Anterior cingulate cortex (tissue), 58 donors: ENCODE data around the gene BTBD9.
A peak's percentile ranks its signal among the peaks of the same experiment; 100 is the strongest.

Source experiments
- DNase-seq, 58 donors: peaks; one replicate each; lab custom pipeline; 2025; lab: John Stamatoyannopoulos, UW

The BTBD9 gene

GRCh38 chr6:38271081-38271480 is 368.6 kb downstream of the BTBD9 start:
- no peak for DNase-seq

DNA sequence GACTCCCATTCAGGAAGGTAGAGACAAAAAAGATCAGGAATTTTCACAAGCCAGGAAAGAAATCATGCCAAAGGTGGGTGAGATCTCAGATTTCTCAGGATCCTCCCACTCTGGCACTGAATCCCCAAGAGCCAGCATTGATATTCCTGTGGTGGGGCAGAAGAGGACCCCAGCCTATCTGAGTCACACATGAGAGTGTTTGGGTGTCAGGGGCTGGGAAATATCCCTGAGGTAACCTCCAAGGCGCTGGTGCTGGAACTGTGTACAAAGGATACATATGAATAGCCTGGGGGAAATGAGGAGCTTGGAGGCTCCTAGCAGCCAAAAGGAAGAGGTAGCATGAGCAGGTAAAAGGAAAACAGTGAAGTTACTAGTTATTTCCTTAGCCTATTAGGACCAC is 369.4 kb downstream of the BTBD9 start:
- DNase-seq, result no peak

- DNase-seq, result no peak
Observed at GRCh38 chr6:38269461-38270172, 370.1 kb downstream of the BTBD9 start.

DNA sequence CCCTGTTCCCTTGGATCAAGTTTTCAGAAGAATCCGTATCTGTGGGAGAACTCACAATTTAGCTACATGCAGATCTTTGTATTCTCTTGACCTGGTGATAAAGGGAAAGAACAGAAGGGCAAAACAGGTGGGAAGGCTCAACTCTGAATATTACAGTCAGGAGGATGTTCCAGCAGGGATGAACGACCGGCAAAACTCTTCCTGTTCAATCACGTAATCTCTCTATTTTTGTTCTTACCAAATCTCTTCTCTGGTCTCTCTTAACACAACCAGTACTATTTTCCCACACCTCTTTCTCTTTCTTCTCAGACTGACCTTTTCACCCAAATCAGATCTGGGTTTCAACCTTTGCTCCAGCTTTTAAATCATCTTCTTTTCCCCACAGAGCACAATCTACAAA is 371.4 kb downstream of the BTBD9 start:
- DNase-seq, result no peak

GRCh38 chr6:38266921-38267354 is 372.8 kb downstream of the BTBD9 start:
- no peak for DNase-seq

DNA sequence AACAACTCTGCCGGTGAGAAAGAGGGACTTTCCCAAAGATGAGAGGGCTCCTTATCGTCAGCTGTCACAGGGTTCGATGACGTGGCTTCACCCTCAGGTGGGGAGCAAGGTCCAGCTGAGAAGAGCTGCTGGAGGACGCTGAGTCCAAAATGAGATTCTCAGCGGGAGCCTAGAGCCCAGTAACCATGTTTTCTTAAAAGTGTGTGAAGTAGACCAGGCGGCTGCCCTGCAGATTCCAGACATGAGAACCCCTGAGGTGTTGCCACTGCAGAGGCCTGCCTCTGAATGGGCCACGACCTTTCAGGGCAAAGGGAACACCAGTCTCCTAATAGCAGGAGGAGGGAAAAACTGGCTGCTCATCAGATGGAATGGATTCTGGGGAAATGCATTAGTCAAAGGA is 375.1 kb downstream of the BTBD9 start:
- no peak for DNase-seq

- DNase-seq, result no peak
Observed at GRCh38 chr6:38262609-38263008, 377.1 kb downstream of the BTBD9 start.

GRCh38 chr6:38262026-38262425 is 377.7 kb downstream of the BTBD9 start:
- no peak for DNase-seq

- peak in 1 of 58 donors; percentile 26 for DNase-seq
Observed at GRCh38 chr6:38261626-38262025, 378.1 kb downstream of the BTBD9 start.

GRCh38 chr6:38259736-38260135 is 380.0 kb downstream of the BTBD9 start:
- DNase-seq, result no peak

GRCh38 chr6:38248500-38249234 is 391.1 kb downstream of the BTBD9 start:
- no peak for DNase-seq

DNA sequence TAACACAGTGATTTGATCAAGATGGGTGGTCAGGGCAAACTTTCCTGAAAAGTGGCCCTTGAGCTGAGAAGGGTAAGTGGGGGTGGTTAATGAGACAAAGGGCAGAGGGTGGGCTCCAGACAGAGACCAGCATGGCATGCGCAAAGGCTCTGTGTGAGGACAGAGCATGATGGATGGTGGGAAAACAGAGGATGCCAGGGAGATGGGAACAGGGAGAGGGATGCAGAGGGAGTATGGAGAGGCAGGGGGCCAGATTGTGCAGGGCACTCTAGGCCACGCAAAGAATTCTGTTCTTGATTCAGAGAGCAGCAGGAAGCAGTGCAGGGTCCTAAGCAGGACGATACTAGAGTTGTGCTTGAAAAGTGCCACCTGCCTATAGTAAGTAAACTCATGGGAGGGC is 394.4 kb downstream of the BTBD9 start:
- no peak for DNase-seq

DNA sequence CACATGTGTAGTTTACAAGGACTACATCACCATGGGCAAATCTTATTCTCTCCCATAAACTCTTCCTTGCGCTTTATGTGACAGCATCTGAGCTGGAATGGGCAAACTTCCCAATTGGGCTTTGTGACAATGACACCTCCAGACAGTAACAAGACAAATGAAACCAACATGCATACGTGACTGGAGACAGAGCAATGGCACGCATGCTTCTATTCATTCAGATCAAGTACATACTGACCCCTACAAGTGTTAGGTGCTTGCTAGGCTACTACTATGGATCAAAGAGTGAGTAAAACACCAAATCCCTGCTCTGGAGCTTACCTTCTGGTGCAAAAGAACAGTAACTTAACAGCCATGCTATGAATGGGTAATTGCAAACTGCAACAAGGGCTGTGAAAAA is 394.9 kb downstream of the BTBD9 start:
- DNase-seq, result no peak

DNA sequence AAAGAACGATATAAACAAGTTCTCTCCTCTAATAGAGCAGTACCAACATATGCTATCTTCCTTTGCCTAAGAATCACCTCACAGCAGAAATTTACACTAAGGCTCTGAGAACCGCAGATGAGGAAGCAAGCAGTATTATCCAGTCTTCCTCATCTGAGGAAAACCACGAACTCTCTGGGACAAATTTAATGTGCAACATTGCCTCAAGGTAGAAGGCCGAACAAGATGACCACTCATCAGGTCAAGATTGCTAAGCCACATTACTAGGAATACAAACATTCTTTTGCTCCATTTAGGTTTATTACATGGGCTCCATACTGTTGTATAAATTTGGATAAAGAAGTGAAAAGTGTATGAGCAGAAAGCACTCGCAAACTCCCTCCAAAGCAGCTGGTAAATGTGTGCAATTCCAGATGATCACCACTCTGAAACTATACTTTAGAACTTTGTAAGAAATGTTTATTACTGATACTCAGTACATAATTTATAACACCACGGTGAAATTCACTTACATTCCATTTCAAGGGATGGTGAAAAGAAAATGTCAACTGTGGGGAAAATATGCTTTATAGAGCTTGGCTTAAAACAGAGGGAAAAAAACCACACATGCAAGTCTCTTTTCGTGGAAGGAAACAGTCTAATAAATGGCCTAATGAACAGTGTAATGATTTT is 398.4 kb downstream of the BTBD9 start:
- no peak for DNase-seq

- DNase-seq, result no peak
Observed at GRCh38 chr6:38239719-38240451, 399.8 kb downstream of the BTBD9 start.

GRCh38 chr6:38236631-38237030 is 403.1 kb downstream of the BTBD9 start:
- DNase-seq, result no peak

GRCh38 chr6:38234934-38235682 is 404.6 kb downstream of the BTBD9 start:
- no peak for DNase-seq

GRCh38 chr6:38234141-38234540 is 405.6 kb downstream of the BTBD9 start:
- no peak for DNase-seq

GRCh38 chr6:38233161-38233791 is 406.5 kb downstream of the BTBD9 start:
- DNase-seq, result no peak

GRCh38 chr6:38225766-38226165 is 414.0 kb downstream of the BTBD9 start:
- DNase-seq, result no peak
